NT2/D1 (cell line): ENCODE results near the gene SBDS.

ENCODE experiments used
- DNase-seq: peaks from one replicate; pipeline ENCODE4 v3.0.0-alpha.2; 2011; ENCODE audit warnings: low read depth, low spot score
- H3K27me3 ChIP-seq: 2 replicates; pipeline ENCODE4 v1.6.0; 2011; ENCODE audit warnings: mild to moderate bottlenecking; ENCODE audit not compliant: insufficient read length, insufficient read depth
- H3K36me3 ChIP-seq: 2 replicates; pipeline ENCODE4 v1.6.1; 2011; ENCODE audit warnings: mild to moderate bottlenecking, low read length, mixed read lengths; ENCODE audit not compliant: insufficient read depth, insufficient read length
- H3K4me1 ChIP-seq: 2 replicates; pipeline ENCODE4 v1.5.1; 2011; ENCODE audit not compliant: insufficient read depth, insufficient read length
- H3K4me3 ChIP-seq: 2 replicates; pipeline ENCODE4 v1.5.1; 2011; ENCODE audit warnings: low read depth; ENCODE audit not compliant: insufficient read length
- H3K9ac ChIP-seq: 2 replicates; pipeline ENCODE4 v1.6.0; 2011; ENCODE audit warnings: low read depth; ENCODE audit not compliant: insufficient read length
- H3K9me3 ChIP-seq: 2 replicates; pipeline ENCODE4 v1.5.1; 2011; ENCODE audit warnings: mild to moderate bottlenecking, low read length; ENCODE audit not compliant: insufficient read depth
- SUZ12 ChIP-seq: IDR thresholded peaks from 2 replicates; pipeline ENCODE4 v1.6.1; 2011; ENCODE audit not compliant: insufficient read length, insufficient read depth; ENCODE audit errors: extremely low read depth
- YY1 ChIP-seq: IDR thresholded peaks from 2 replicates; pipeline ENCODE4 v1.6.1; 2011; ENCODE audit not compliant: insufficient read length, insufficient read depth
- ZNF274 ChIP-seq: IDR thresholded peaks from 2 replicates; pipeline ENCODE4 v1.6.1; 2011; ENCODE audit warnings: mild to moderate bottlenecking, low read depth, low read length

The SBDS gene

GRCh38 chr7:66946545-66946944 lies 48.8 kb downstream of the SBDS start:
- H3K4me3 ChIP-seq: no peak overlapping the region
- peaks cover 84% of the 10 kb centered on the region for H3K36me3 ChIP-seq

GRCh38 chr7:66939325-66939724 lies 56.1 kb downstream of the SBDS start:
- peaks cover 37% of the 10 kb centered on the region for H3K36me3 ChIP-seq
- no peaks in the 10 kb centered on the region for H3K9me3 ChIP-seq
- no peak for DNase-seq
- no peak for TF ChIP-seq YY1
- TF ChIP-seq ZNF274: no peak
- no peak overlapping the region for H3K4me3 ChIP-seq
- no peak overlapping the region for H3K9ac ChIP-seq
- no peaks in the 10 kb centered on the region for H3K4me1 ChIP-seq
- no peaks in the 10 kb centered on the region for H3K27me3 ChIP-seq

More at GRCh38 chr7:66946545-66946944, 48.8 kb downstream of the SBDS start:
- Histone ChIP-seq H3K9me3 (no peaks in the 10 kb centered on the region), H3K4me1 (no peaks in the 10 kb centered on the region), H3K9ac (no peak overlapping the region), H3K27me3 (no peaks in the 10 kb centered on the region)
- DNase-seq: no peak
- TF ChIP-seq ZNF274 (no peak), SUZ12 (no peak), YY1 (no peak)

DNA sequence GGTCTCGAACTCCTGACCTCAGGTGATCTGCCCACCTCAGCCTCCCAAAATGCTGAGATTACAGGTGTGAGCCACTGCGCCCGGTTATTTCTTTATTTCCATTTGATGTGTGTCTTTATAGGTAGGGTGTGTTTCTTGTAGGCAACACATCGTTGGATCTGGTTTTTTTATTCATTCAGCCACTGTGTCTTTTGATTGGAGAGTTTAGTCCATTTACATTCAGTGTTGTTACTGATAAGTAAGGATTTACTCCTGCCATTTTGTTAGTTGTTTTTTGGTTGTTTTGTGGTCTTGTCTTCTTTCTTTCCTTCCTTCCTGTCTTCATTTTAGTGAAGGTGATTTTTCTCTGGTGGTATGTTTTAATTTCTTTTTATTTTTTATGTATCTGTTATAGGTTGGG lies 57.4 kb downstream of the SBDS start:
- DNase-seq: no peak
- no peak for TF ChIP-seq YY1
- no peak for TF ChIP-seq ZNF274
- no peak for TF ChIP-seq SUZ12
- Histone ChIP-seq H3K4me3 (no peak overlapping the region), H3K9me3 (no peaks in the 10 kb centered on the region), H3K4me1 (no peaks in the 10 kb centered on the region), H3K27me3 (no peaks in the 10 kb centered on the region), H3K36me3 (peaks cover 26% of the 10 kb centered on the region), H3K9ac (no peak overlapping the region)
